ENCODE data around the gene FOXI1. TPM values are rescaled to one million over a fixed set of nuclear protein-coding genes. Genes with fewer than 3 reads are reported as not detected.

Gene FOXI1
- polyA plus RNA-seq, 3 donors = not detected

DNA sequence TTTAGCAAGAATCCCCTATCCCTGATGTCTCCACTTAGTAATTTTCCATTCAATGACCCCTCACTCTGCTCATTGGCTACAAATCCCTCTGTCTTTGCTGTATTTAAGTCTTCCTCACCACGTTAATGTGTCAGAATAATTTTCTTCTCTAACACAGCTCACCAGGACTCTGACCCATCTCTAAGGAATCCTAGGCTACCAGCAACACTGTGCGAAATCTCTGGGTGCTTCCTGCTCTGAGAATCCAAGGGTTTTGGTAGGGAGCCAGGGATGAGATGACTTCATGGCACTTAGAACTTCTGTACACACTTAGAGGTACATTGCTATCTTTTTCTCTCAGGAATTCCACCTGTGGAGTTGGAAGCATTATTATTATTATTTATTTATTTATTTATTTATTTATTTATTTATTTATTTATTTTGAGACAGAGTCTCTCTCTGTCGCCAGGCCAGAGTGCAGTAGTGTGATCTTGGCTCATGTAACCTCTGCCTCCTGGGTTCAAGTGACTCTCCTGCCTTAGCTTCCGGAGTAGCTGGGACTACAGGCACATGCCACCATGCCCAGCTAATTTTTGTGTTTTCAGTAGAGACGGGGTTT is 53.5 kb downstream of the FOXI1 start:
- Histone ChIP-seq H3K9ac (ENCODE audit: insufficient read depth, low read length, poor library complexity, severe bottlenecking) (no peak overlapping the region), H3K27me3 (ENCODE audit: control insufficient read depth in 2 of 2, insufficient read depth in 2 of 2, low read length in 2 of 2) (no peaks in the 10 kb centered on the region), H4K20me1 (ENCODE audit: insufficient read depth, low read length) (no peaks in the 10 kb centered on the region), H3K27ac (ENCODE audit: low read depth in 1 of 2, low read length in 2 of 2) (no peak overlapping the region), H3K79me2 (ENCODE audit: insufficient read depth, low read length) (no peaks in the 10 kb centered on the region), H3K4me2 (replicated peaks; ENCODE audit: extremely low read depth, low read length, poor library complexity, severe bottlenecking) (no peak overlapping the region), H3K9me3 (replicated peaks in 1 of 2; ENCODE audit: control insufficient read depth in 1 of 2, insufficient read depth in 1 of 2, low read length in 2 of 2) (no peaks in the 10 kb centered on the region), H3K36me3 (replicated peaks in 1 of 2; ENCODE audit: control insufficient read depth in 1 of 2, insufficient read depth in 2 of 2, low read length in 2 of 2) (no peaks in the 10 kb centered on the region), H3K4me1 (ENCODE audit: control insufficient read depth in 1 of 2, insufficient read depth in 2 of 2, low read length in 2 of 2) (peaks cover 6% of the 10 kb centered on the region in 2 donors), H2AFZ (ENCODE audit: insufficient read depth, low read depth, low read length, poor library complexity, severe bottlenecking) (no peak overlapping the region), H3K4me3 (replicated peaks in 1 of 3; ENCODE audit: low read depth in 2 of 3, low read length in 3 of 3) (no peak overlapping the region)
- Mint-ChIP-seq H3K4me3 (no peak overlapping the region), H3K27ac (no peak overlapping the region), H3K27me3 (ENCODE audit: low read depth in 3 of 3) (no peaks in the 10 kb centered on the region), H3K9me3 (no peaks in the 10 kb centered on the region), H3K4me1 (peaks cover 2% of the 10 kb centered on the region), H3K36me3 (no peaks in the 10 kb centered on the region)
- DNase-seq = no peak
- intact Hi-C loops (cut with micrococcal nuclease) = no loop called here
- TF ChIP-seq, protein P1, sequence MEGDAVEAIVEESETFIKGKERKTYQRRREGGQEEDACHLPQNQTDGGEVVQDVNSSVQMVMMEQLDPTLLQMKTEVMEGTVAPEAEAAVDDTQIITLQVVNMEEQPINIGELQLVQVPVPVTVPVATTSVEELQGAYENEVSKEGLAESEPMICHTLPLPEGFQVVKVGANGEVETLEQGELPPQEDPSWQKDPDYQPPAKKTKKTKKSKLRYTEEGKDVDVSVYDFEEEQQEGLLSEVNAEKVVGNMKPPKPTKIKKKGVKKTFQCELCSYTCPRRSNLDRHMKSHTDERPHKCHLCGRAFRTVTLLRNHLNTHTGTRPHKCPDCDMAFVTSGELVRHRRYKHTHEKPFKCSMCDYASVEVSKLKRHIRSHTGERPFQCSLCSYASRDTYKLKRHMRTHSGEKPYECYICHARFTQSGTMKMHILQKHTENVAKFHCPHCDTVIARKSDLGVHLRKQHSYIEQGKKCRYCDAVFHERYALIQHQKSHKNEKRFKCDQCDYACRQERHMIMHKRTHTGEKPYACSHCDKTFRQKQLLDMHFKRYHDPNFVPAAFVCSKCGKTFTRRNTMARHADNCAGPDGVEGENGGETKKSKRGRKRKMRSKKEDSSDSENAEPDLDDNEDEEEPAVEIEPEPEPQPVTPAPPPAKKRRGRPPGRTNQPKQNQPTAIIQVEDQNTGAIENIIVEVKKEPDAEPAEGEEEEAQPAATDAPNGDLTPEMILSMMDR (IDR thresholded peaks at IDR 0.05) = no peak
- 50% methylated on average over 2 of the region's 5 CpGs for WGBS (ENCODE audit: insufficient coverage)

Other genes starting within 250 kb of the FOXI1 start
- under 1 TPM in 1 of 3 donors, not detected in 2; 0.17 TPM for gene INSYN2B, start 125.4 kb upstream of the FOXI1 start, polyA plus RNA-seq
- under 1 TPM in 1 of 3 donors, not detected in 2; 0.46 TPM for gene C5orf58, start 127.1 kb downstream of the FOXI1 start, polyA plus RNA-seq
- gene LCP2, start 191.9 kb downstream of the FOXI1 start, polyA plus RNA-seq = 100 to 1,000 TPM in 1 of 3 donors, 10 to 100 TPM in 2; 52.0 to 177 (median 89.5) TPM